NCI-H1694 (cell line): ENCODE results near the gene TXK.

Source experiments
- DNase-seq: peaks from one replicate; lab custom pipeline; 2025; lab: John Stamatoyannopoulos, UW

Gene TXK

DNA sequence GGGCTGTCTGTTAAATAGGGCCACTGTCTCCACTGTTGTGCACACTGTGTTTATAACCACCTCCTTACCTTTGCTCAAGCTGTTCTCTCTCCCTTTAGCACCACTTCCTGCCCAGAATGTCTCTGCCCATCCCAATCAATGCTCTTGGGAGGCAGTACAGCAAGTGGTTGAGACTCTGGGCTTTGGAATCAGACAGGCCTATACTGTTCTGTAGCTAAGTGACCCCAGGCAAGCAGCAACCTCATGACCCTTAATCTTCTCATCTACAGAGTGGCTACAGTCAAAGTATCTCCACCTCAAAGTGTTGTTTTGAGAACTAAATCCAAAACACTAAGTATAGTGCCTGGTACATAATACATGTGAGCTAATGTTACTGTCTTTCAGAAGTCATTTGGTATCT lies 3.8 kb upstream of the TXK start:
- DNase-seq: no peak

DNA sequence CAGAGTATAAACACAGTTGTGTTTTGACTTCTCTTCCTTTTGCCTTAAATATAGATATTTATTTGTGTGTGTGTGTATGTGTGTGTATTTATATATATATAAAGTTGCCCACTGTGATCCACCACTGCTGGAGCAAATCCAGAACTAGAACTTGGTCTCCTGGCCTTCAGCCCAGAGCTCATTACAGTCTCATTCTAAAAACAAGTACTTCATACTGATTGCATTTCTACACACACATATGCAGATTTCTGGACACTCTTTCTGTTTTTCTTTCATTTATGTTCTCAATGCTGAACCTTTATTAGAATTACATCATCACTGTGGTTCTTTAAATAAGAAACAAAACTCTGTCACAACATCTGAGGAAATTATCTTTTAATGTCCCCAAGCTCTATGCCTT lies 381 bp downstream of the TXK start:
- no peak for DNase-seq

- DNase-seq: no peak
Observed at GRCh38 chr4:48131736-48132135, 2.3 kb downstream of the TXK start.

DNA sequence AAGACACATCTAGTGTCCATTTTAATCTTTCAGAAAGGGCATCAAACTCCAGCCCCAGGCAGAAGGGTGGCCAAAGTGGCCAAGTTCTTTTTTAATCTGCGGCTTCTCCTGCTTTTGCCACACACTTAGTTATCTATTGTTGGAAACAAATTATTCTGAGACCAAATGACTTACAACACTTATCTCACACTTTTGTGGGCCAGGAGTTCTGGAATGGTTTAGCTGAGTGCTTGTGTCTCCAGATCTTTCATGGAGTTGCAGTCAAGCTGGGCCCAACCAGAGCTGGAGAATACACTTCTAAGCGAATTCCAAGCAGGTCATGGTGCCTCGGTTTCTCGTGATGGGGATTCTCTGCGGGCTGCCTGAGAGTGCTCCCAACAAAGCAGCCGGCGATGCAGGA lies 4.0 kb downstream of the TXK start:
- DNase-seq: no peak

- no peak for DNase-seq
Observed at GRCh38 chr4:48129307-48130014, 4.6 kb downstream of the TXK start.

- DNase-seq: no peak
Observed at GRCh38 chr4:48127682-48128404, 6.2 kb downstream of the TXK start.

DNA sequence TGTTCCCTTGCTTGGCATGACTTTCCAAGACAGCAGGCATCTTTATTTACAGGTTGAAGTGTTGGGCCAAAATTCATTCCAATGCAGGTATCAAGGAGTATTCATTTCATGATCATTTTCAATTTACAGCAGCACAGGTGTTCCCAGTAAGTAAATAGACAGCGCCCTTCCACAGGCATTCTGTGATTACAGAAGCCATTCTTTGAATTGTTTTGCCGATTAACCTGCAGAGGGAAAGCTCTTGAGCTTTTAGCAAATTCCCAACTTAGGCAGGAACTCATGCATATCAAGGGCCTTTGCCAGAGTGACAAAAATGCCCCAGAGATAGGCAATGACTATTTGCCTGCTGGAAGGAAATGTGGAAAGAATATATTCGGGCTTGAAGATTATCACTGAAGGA lies 6.8 kb downstream of the TXK start:
- DNase-seq: no peak

- DNase-seq: no peak
Observed at GRCh38 chr4:48126621-48127020, 7.4 kb downstream of the TXK start.

DNA sequence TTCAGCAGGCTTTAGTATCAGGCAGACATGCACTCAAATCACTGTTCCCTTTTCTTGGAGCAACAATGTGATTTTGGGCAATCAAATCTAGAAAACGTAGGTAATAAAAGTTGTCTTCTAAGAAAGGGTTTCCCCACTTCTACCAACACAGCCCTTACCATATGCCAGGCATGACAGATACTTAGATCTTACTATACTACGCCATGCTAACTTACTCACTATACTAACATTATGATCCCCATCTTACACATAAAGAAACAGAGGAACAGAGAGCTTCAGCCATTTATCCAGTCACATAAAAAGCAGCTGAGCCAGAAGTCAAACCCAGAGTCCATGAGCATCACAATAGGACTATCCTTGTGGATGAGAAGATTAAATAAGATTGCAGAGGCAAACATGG lies 9.2 kb downstream of the TXK start:
- no peak for DNase-seq

DNA sequence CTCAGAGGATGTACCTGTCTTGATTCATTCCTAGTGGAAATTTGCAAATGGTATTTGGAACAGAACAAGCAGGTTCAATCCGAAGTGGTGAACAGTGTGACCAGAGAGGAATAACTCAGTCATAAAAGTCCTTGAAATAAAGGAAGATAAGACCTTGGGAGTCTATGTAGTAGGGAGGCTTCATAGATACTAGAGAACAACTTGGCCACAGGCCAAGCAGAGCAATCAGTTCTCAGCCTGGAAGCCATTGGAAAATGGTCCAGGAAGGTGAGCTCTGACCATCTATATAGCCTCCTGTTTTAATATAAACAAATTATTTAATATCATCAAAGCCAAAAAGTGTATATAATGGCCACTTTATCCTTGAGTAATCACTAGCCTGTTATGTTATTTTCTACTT lies 11.3 kb downstream of the TXK start:
- DNase-seq: no peak

DNA sequence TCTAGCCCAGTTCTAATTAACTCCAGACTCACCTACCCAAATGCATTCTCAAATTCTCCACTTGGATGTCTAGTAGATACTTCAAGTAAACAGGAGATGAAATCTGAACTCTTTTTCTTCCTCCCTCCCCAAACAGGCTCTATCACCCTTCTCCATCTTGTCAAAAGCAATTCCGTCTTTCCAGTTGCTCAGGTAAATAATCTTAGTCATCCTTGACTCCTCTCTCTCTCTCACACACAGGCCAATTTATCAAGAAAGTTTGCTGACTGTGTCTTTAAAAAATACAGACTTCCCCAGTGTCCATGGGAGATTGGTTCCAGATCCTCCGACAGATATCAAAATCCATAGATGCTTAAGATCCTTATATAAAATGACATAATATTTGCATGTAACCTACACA lies 12.9 kb downstream of the TXK start:
- DNase-seq: no peak

- no peak for DNase-seq
Observed at GRCh38 chr4:48120132-48120531, 13.9 kb downstream of the TXK start.

DNA sequence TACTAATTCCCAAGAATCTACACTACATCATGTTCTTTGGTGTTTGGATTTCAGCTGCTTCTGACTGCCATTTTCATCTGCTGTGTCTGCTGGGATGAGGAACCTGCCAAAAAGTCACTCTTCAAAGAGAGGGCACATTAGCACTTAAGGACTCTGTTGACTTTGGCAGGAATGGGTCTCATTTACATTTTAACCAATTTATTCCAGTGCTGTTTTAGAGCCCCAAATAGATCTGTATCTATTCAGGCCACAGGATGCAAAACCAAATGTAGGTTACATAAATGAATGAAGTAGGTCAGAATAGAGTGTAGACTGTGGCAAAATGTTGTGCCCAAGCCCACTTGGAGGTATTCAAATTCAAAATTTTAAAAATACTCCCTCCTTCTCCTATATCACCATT lies 14.4 kb downstream of the TXK start:
- no peak for DNase-seq

DNA sequence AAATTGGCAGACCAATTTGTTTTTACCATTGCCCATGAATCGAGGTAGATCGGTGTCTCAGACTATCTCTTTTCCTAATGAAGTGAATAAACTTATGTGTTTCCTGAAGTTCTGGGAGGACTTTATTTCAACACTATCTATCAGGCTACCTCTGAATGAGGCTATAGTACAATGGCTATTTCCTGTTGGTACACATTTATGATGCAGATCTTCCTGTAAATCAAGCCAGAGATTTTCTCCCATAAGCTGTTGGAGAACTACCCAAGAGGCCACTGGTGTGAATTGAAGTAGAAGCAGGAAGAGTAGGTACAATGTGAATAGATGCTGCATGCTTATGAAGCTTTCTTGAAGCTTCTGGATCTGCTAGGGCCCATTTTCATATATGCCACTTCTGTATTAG lies 16.0 kb downstream of the TXK start:
- DNase-seq: no peak

DNA sequence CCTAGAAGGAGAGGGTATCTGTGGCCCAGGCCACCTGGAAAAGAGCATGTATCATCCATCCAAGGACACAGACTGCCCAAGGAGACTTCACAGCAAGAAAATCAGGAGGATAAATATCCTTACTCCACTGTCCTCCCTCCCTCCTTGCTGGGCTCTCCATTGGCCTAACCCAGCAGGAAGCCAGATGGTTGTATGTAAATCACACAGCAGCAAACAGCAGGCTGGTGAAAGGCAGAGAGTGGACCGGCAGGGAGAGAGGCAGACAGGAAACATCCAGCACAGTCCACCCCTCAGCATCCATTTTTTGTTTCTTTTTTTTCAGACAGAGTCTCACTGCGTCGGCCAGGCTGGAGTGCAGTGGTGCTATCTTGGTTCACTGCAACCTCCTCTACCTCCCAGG lies 17.5 kb downstream of the TXK start:
- DNase-seq: no peak

- DNase-seq: no peak
Observed at GRCh38 chr4:48114412-48114811, 19.6 kb downstream of the TXK start.

DNA sequence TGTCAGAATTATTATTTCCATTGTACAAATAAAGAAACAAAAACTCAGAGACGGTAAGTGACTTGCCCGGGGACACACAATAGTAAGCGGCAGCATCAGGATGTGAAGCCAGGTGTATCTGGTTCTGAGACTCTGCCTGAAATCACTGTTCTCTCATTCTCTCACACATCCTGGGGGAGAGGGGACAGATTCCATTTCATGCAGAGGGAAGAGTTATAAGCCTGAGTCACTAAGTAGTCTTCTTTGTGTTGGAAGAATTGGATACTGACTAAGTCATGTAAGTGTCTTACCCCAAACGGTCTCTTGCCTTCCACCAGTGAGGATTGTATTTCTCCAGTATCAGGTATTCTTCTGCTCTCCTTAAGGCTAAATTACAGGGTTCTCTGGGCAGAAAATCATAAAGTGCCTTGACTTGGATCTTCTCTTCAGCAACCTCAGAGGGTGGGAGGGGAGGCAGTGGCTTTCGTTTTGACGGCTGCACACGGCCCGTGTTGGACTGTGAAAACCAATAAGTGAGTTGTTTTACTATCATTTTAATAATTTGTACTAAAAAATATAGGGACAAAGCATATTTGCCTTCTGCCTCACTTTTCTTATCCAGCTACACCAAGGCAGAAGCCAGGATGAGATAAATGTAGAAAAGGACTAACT lies 21.9 kb downstream of the TXK start:
- no peak for DNase-seq

- DNase-seq: no peak
Observed at GRCh38 chr4:48110452-48110978, 23.5 kb downstream of the TXK start.

- no peak for DNase-seq
Observed at GRCh38 chr4:48109413-48110263, 24.4 kb downstream of the TXK start.

DNA sequence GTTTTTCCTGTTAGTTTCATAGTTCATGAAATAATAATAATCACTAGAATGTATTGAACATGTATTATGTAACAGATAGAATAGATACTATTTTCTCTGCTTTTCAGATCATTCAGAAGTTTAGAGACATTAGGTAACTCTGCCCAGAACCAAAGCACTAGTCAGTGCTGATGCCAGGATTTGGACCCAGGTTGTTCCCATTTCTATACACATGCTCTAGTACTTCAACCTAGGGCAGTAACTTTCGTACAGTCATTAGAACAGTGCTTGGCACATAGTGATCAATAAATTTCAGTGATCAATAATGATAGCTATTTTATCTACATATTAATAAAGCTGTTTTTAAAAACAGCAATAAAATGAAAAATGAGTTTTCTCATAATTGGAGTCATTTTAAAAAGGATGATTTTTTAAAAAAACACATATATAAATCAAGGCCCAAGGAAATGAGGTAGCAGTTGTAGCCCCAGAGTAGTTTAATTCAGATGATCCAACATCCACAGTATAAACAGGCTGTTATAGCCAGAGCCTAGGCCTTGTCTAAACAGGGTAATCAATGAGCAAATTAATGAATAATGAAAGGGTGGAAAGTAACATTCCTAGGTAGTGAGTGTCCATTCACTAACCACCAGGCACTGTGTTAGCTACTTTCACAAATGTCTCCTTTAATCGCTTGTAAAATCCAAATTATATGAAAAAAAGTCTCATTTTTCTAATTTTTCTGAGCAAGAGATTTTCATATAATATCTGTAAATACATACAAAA lies 25.6 kb downstream of the TXK start:
- no peak for DNase-seq

- DNase-seq: no peak
Observed at GRCh38 chr4:48105230-48105629, 28.8 kb downstream of the TXK start.
